HPDE6-E6E7 (cell line): ENCODE results near the gene ZNRF1.
"Not testable (repeated sequence)": the region's sequence is repeated elsewhere in the genome, so short reads cannot be mapped to it uniquely, and the experiment has no call there.

Experiments
- DNase-seq: peaks from one replicate; pipeline ENCODE4 v3.0.0; 2011; ENCODE audit warnings: missing footprints; ENCODE audit errors: extremely low spot score

ZNRF1 gene

DNA sequence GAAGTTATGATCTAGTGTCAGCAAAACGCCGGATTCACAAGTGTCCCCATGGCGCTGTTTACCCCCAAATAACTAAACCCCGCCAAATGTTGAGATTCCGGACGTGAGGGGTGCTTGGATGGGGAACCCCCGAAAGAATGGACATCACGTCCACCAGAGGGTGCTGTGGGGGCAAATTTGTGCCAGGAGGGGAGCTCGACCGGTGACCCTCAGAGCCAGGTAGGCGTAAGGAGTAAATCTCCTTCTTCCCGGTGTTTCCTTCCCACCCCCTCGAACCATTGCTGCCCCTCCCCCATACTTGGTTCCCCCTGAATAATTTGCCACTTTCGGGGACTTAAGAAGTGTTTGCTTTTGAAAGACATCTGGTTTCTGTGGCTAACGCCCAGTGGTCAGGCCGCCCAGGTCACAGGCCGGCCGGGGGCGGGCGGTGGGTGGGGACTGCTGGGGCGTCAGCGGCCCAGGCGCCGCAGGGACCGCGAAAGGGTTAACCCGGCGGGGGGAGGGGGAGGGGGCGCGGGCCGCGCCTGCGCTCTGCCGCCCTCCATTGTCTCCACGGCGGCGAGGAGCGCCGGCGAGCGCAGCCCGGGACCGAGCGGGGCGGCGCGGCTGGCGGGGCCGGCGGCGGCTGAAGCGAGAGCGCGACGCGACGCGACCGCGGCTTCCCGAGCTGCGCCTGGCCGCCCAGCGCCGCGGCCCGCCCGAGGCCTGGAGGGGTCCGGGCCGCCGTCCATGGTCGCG, at the start of gene ZNRF1:
ZNRF1 (plus strand) TSS at position 544 of the 738 bp plus-strand sequence. CDS start 648 bp downstream, outside the sequence.
- DNase-seq, result peak; percentile 89

DNA sequence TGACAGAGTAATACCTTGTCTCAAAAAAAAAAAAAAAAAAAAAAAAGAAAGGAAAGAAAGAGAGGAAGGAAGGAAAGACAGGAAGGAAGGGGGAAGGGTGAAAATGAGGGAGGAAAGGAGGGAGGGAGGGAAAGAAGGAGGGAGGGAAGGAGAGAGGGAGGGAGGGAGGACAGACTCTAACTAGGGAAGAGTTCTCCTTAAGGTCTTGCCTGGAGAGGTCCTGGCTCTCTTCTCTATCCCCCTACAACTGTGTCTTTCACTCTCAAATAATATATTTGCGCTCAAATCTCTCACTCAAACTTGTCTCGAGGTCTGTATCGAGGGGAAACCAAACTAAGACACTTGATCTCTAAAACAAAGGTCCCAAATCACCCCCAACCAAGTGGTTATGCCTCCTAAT, 49.5 kb upstream of the ZNRF1 start:
- no peak for DNase-seq

DNA sequence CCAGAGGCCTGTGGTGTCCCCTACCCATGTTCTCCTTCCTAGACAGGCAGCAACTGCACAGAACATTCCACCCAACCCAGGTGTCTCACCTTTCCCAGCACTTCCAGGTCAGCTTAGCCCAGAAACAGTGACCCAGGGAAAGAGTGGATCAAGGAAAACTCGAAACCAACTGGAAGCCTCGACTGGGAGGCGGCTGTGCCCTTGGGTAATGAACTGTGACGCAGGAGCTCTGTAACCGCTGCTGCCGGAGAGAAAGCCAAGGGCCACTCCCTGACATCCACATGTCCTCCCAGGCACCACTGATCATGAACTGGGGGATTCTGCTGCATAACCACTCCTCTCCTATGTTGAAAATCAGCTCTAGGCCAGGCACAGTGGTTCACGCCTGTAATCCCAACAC, 48.3 kb upstream of the ZNRF1 start:
- DNase-seq, result no peak

DNA sequence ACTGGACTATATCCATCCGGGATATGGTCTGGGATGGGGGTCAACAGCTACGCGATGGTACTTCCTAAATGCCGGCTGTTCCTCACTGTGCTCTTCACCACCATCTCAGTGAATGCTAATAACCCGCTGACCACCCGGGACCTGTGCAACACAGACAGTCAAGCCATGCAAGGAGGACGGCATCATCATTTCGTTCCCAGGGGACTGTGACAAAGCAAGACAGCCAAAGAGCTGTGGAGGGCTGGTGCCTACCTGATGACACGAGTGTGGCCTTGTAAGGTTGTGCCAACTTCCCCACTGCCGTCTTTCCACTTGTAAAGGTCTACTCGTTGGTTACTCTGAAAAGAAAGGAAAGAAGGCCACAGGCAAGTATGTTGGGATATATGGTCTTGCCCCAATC, 47.6 kb upstream of the ZNRF1 start:
- DNase-seq, result no peak

DNA sequence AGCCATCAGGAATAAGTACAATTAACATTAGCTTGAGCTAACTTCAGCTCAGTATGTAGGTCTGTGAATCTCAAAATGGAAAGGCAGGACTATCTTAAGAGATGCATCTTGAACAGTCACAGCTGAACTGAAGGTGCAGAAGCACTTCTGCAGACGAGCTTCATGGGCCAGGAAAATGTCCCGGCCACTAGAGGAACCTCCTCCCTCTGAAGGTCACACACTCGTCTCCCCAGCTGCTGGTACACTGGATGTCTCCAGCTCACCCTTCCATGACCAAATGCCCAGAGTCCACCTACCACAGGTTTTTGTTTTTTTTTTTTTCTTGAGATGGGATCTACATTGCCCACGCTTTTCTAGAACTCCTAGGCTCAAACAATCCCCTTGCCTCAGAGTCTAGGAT, 47.1 kb upstream of the ZNRF1 start:
- no peak for DNase-seq

DNA sequence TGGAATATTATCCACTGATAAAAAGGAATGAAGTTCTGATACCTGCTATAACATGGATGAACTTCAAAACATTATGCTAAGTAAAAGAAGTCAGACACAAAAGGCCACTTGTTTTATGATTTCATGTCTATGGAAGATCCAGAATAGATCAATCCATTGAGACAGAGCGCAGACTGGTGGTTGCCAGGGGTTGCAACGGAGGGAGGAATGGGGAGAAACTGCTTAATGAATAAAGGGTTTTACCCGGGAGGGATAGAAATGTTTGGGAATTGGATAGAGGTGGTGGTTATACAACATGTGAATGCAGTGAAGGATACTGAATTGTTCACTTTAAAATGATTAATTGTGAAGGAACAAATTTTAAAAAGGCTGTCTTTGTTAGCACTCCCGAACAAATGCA, 44.1 kb upstream of the ZNRF1 start:
- DNase-seq, result no peak

DNA sequence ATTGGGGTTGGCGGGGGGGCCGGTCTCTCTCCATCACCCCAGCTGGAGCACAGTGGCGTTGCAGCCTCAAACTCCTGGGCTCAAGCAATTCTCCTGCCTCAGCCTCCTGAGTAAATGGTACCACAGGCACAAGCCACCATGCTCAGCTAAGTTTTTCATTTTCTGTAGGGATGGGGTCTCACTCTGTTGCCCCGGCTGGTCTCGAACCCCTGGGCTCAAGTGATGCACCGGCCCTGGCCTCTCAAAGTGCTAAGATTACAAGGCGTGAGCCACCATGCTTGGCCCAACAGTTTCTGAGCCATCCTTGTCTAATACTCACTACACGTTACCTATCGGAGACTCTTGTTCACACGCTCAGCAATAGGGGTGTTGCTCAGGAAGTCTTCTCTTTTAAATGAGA, 25.5 kb upstream of the ZNRF1 start:
- DNase-seq, result no peak

DNA sequence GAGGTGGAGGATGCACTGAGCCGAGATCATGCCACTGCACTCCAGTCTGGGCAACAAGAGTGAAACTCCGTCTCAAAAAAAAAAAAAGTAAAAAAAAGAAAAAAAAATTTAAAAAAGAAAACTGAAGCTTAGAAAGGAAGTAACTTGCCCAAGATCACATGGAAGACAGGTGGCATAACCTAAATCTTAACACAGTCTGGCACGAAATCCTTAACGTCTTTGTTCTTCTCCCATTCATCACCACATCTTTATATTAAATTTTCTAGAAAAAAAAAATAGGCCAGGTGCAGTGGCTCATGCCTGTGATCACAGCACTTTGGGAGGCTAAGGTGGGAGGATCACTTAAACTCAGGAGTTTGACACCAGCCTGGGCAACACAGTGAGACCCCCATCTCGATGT, 23.2 kb upstream of the ZNRF1 start:
- no peak for DNase-seq

DNA sequence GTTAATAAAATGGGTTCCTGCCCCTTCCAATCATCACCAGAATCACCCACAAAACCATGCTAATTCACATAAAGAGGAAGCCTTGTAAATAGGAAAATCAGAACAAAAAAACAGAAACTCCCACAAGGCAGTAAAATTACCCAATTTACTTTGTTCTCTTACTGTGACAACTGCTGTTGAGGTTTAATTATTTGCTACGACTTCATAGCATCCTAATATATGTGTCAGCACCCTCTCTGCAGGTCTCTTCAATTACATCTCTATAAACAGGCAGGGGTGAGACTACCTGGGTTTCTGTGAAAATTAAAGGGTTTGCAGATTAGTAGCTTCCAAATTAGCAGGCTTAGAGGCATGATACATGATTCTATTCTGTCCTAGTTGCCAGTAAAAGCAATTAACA, 16.6 kb upstream of the ZNRF1 start:
- DNase-seq, result no peak

DNA sequence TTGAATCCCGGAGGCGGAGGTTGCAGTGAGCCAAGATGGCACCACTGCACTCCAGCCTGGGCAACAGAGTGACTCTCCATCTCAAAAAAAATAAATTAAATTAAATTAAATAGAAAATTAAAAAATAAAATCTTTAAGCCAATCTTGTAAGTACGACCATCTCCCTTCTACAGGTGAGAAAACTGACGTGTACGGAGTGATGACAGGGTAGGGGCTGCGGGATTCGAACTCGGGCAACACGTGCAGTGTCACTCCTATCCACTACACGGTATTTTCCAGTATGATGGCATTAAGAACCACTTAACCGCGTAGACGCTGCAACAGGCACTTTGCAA, 14.7 kb upstream of the ZNRF1 start:
- DNase-seq, result no peak

DNA sequence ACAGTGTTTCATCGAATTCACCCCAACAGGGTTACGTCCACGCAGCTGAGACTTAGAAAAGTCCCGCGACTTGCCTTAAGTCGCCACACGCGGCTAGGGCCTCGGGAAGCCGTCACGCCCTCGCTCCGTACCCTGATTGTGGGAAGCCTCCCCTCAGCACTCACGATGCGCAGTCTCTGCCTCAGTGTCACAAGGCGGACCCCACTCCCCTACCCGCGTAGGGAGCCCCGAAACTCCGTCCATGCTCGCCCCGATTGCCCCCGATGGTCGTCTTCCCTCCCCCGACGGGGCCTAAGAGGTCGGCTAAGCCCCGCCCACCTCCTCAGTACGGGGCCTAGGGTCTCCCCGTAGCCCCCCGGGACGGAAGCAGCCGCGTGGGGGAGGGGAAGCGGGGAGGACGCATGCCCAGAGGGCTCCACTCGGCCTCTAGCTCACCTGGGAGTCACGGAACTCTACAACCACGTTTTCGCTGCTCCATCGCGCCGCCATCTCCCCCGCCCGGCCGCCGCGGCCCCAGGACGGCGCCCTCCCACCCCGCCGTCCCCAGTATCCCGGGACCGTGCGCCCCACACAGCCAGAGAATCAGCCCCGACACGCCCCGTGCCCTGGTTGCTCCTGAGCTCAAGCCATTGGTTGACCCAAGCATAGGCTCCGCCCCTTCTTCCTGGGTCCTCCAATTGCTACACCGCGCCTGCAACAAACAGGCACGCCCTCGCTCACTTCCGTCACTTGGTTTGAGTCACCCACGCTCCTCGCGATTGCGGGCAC, 14.1 kb upstream of the ZNRF1 start, which contains the start of gene WDR59:
WDR59 (minus strand) TSS at position 595 of the 768 bp plus-strand sequence; CDS start at position 489, 106 bp downstream.
- DNase-seq, result peak; percentile 100

DNA sequence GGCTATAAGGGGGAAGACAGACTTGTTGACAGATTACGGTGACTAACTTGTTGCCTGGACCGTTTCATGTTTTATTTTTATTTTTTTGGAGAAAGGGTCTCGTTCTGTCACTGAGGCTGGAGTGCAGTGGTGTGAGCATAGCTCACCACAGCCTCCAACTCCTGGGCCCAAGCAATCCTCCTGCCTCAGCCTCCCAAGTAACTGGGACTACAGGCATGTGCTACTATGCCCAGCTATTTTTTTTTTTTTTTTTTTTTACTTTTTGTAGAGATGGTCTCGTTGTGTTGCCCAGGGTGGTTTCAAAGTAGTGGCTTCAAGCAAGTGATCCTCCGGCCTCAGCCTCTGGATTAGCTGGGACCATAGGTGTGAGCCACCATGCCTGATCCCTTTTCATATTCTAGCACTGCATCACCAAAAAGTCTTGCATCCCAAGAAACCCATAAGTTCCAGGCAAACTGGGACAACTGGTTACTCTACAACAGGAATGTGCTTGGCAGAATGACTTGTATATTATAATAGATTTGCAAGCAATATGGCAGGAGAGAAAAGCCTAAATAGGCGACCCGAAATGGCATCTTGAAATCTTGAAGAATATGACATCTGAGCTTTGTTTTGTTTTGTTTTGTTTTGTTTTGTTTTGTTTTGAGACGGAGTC, 11.7 kb upstream of the ZNRF1 start:
- DNase-seq, result no peak

DNA sequence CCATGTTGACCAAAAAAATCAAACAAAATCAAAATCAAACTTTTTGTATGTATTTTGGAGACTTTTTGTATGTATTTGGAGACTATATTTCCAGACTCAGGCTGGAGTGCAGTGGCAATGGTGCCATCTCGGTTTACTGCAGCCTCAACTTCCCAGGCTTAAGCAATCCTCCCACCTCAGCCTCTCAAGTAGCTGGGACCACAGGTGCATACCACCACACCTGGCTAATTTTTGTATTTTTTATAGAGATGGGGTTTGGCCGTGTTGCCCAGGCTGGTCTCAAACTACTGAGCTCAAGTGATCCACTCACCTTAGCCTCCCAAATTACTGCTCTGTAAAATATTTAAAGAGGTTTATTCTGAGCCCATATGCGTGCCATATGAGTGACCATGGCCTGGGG, 9.0 kb upstream of the ZNRF1 start:
- not testable (repeated sequence) for DNase-seq

DNA sequence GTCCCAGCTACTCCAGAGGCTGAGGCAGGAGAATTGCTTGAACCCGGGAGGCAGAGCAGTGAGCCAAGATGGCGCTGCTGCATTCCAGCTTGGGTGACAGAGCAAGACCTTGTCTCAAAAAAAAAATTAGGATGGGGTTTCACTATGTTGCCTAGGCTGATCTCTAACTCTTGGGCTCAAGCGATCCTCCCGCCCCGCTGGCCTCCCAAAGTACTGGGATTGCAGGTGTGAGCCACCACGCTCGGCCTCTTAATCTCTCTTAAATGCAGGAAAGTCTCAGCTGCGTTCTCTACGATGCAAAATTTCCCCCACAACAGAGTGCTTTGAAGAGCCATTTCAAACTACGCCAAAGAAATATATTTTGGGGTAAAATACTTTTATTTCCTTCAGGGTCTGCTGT, 8.0 kb upstream of the ZNRF1 start:
- no peak for DNase-seq

DNA sequence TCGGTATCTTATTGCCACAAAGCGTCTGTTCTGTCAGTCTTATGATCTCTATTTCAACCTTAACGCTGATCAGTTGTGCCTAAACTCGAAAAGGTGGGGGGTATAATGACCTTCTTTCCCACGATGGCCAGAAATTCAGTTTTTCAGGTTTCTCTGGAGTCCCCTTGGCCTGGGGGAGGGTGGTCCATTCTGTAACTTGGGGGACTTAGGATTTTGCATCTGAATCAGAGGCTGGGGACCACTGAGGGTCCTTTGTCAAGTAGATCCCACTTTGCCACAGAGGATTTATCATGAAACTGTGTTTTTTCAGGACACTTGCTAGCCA, 7.6 kb upstream of the ZNRF1 start:
- no peak for DNase-seq

DNA sequence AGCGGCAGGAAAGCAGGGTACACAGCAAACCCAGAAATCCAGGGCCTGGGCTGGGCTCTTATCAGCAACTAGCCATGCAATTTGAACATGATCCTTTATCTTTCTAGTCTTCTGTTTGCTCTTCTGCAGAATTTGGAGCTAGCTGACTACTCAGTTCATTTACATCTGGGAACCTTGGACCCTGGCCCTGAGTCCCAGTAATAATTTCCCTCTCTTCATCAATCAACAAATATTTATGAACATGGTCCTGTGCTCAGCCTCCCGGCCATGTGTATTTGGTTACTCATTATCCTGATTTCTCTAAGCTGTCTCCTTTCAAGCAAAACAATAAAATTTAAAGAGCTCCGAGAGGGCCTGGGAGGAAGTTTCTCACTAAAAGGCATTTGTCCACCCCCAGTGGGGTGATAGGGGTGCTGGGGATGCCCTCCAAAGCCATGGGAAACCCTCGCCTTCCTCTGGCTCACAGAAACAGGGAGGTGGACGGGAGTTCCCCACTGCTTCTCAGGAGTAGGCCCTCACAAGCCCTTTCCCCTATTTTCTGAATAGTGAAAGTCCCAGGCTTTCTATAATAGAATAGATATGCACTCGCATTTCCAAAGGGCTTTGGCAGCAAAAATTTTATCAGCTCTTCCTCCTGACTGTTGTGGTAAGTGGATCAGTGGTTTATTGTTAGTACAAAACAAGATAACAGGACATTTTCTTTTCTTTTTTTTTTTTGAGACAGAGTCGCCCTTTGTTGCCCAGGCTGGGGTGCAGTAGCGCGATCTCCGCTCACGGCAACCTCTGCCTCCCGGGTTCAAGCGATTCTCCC, 7.0 kb upstream of the ZNRF1 start:
- no peak for DNase-seq

DNA sequence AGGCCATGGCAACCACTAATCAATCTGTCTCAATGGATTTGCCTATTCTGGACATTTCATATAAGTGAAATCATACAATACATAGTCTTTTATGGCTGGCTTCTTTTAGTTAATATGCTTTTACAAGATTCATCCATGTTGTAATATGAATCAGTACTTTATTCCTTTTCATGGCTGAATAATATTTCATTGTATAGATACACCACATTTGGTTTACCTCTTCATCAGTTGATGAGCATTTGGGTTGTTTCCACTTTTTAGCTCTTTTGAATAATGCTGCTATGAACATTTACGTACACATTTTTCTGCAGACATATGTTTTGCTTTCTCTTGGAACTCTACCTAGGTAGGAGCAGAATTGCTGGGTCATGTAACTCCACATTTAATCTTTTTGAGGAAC, 2.8 kb upstream of the ZNRF1 start:
- DNase-seq, result no peak

DNA sequence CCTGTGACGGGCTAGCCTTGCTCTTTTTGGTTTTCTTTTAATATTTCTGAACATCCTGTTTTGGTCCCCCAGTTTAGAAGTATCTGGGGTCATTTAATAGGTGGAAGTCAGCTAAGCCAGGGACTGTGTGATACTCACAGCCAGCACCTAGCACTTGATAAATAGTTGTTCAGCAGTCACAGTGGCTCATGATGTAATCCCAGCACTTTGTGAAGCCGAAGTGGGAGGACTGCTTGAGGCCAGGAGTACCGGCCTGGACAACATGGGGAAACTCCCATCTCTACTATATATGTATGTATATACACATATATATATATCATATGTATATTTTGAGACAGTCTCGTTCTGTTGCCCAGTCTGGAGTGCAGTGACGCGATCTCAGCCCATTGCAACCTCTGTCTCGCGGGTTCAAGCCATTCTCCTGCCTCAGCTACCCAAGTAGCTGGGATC, 1.8 kb upstream of the ZNRF1 start:
- no peak for DNase-seq

DNA sequence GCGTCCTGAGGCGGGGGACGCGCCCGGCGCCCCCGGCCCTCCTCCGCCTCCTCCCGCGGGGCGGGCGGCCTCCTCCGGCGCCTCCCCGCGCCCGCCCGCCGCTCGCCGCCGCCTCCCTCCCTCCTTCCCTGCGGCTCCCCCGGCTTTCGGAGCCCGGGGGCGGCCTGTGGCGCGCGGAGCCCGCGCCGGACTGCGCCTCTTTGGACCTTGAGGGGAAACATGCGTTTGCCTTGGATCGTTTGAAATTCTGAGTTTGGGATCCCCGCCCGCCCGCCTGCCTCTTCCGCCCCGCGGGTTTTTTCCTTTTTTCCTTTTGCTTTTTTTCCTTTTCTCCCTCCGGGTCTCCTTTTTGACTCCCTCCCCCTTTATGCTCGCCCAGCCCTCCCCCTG, 390 bp downstream of the ZNRF1 start:
- peak; percentile 16 for DNase-seq

DNA sequence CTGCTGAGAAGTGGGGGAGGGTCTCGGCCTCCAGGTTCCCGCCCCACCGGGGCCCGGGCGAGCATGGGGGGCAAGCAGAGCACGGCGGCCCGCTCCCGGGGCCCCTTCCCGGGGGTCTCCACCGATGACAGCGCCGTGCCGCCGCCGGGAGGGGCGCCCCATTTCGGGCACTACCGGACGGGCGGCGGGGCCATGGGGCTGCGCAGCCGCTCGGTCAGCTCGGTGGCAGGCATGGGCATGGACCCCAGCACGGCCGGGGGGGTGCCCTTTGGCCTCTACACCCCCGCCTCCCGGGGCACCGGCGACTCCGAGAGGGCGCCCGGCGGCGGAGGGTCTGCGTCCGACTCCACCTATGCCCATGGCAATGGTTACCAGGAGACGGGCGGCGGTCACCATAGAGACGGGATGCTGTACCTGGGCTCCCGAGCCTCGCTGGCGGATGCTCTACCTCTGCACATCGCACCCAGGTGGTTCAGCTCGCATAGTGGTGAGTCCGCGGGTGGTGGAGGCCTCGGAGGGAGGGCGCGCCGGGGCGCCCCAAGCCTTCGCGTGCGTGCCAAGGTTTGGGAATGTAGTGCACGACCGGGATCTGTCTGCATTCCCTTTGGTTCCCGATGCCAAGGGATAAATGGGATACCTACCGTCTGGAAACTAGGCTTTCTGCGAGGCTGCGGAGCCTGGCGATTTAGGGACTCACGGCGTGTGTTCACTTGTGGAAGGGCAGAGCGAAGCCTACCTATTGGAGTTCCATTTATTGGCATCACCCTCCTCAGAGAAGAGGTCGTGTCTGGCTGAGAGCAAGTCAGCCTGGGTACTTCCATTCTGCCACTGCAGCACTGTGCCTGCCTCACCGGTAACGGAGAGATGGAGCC, 1.0 kb downstream of the ZNRF1 start:
- DNase-seq, result peak; percentile 66

DNA sequence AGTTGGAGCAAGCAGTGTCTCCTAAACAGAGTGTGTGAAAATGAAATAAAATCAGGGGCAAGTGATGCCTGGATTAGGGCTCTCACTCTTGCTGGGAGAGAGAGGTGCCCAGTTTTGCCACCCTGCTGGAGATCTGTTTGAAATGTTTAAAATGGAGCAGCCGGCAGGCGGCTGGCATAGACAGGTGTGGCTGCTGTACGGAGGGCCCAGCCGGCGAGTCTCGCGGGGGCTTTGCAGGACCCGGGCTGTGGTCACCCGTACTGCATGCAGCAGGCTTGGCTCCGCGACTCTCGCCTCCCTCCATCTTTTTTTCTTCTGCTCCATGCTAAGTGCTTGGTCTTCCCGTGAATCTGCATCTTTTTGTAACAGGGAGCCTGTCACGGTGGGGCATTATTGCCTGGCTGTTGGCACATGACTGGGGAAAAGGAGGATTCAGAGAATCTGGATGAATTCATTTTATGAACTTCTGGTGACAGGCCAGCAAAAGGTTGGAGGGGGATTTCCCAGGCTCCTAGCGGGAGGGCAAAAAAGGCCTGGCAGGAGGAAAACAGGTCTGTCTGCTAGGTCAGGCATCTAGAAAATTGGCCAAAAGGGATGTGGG, 1.8 kb downstream of the ZNRF1 start:
- DNase-seq, result no peak
